K562 (cell line): Measurements from ENCODE around the gene CCP110. TPM values are rescaled to one million over a fixed set of nuclear protein-coding genes. Genes with fewer than 3 reads are reported as not detected.

Source experiments
- ATAC-seq: fragments of 200-7000 bp; cut with Tn5 transposase; 3 replicates; pipeline ENCODE4 v1.9.1; 2020; ENCODE audit warnings: moderate library complexity
- BruUV-seq: library from RNA; stranded (reverse); fragments of 400-500 nt; replicated peaks from 2 replicates; lab custom pipeline; 2021; lab: Mats Ljungman, UMichigan
- CTCF ChIA-PET: fragments of 300-600 bp; formaldehyde crosslinking; extraction: SDS; loops from one replicate; lab custom pipeline; 2021; ENCODE audit warnings: low intra/inter-chr PET ratio; lab: Yijun Ruan, JAX
- POLR2A ChIA-PET: fragments of 300-600, 350-650 bp; sonication (Branson Sonifier 250); formaldehyde crosslinking; extraction: SDS; loops from one replicate; lab custom pipeline; 2021; ENCODE audit warnings: antibody characterized with exemption, inconsistent platforms; lab: Yijun Ruan, JAX
- DNase-seq, 4 experiments: peaks; one replicate each; pipeline versions ENCODE4 v3.0.0 to v3.0.0-alpha.2; 2011 to 2018; ENCODE audit warnings: low spot score in 3 of 4, mixed read lengths in 3 of 4; ENCODE audit errors: extremely low read depth in 1 of 4
- FAIRE-seq: peaks from 2 replicates; lab custom pipeline; 2011; peaks lifted over from hg19 to GRCh38; lab: Jason Lieb, UNC
- H2AFZ ChIP-seq: 2 replicates; pipeline ENCODE4 v1.6.0; 2011; ENCODE audit warnings: low read depth, low read length, control low read depth, inconsistent platforms
- H3K27ac ChIP-seq: fragments of 200-600 bp; 3 replicates; pipeline ENCODE4 v1.8.0; 2011; ENCODE audit warnings: low read depth, mild to moderate bottlenecking, control low read depth, inconsistent platforms, low read length, moderate library complexity, mixed read lengths; ENCODE audit errors: extremely low read depth
- H3K27me3 ChIP-seq, 2 experiments: fragments of 300-600 bp in 1 of 2; 2 replicates in 1 of 2; 3 replicates in 1 of 2; pipeline versions ENCODE4 v1.6.0 to v1.8.0; 2011; ENCODE audit warnings: inconsistent platforms in 2 of 2, low read length in 2 of 2, mild to moderate bottlenecking in 1 of 2, mixed read lengths in 1 of 2, moderate library complexity in 1 of 2; ENCODE audit not compliant: control insufficient read depth in 2 of 2, insufficient read depth in 2 of 2
- H3K36me3 ChIP-seq: fragments of 300-600 bp; 3 replicates; pipeline ENCODE4 v1.8.0; 2011; ENCODE audit warnings: mild to moderate bottlenecking, low read length, inconsistent platforms; ENCODE audit not compliant: control insufficient read depth, insufficient read depth
- H3K4me1 ChIP-seq, 2 experiments: fragments of 200-600 bp in 1 of 2; replicated peaks in 1 of 2; 2 replicates in 1 of 2; 3 replicates in 1 of 2; pipeline versions ENCODE4 v1.5.1 to v1.8.0; 2011; ENCODE audit warnings: inconsistent platforms in 2 of 2, low read length in 2 of 2, mild to moderate bottlenecking in 1 of 2, mixed read lengths in 1 of 2, moderate library complexity in 1 of 2; ENCODE audit not compliant: control insufficient read depth in 2 of 2, insufficient read depth in 2 of 2
- H3K4me2 ChIP-seq: 2 replicates; pipeline ENCODE4 v1.6.1; 2011; ENCODE audit warnings: low read length, control low read depth, inconsistent platforms, mixed read lengths; ENCODE audit not compliant: insufficient read depth
- H3K4me3 ChIP-seq: fragments of 200-600 bp; sonication (generic), shearing (Covaris generic); 2 replicates; pipeline ENCODE4 v1.5.1; 2016; ENCODE audit warnings: control low read depth, inconsistent platforms
- H3K79me2 ChIP-seq: fragments of 200-600 bp; 3 replicates; pipeline ENCODE4 v1.8.0; 2011; ENCODE audit warnings: low read length, inconsistent platforms; ENCODE audit not compliant: control insufficient read depth, insufficient read depth
- H3K9ac ChIP-seq, 2 experiments: 2 replicates each; pipeline versions ENCODE4 v1.6.0 to v1.6.1; 2011; ENCODE audit warnings: low read depth in 2 of 2, low read length in 2 of 2, control low read depth in 1 of 2, inconsistent platforms in 1 of 2, mild to moderate bottlenecking in 1 of 2, mixed read lengths in 1 of 2; ENCODE audit not compliant: insufficient read depth in 1 of 2
- H3K9me1 ChIP-seq: one replicate; pipeline ENCODE4 v1.6.0; 2011; ENCODE audit warnings: inconsistent platforms, mild to moderate bottlenecking, low read length, moderate library complexity; ENCODE audit not compliant: control insufficient read depth, insufficient read depth
- H3K9me3 ChIP-seq: replicated peaks from 2 replicates; pipeline ENCODE4 v1.5.1; 2011; ENCODE audit warnings: low read depth, low read length, inconsistent platforms; ENCODE audit not compliant: control insufficient read depth, insufficient read depth
- H4K20me1 ChIP-seq: replicated peaks from 2 replicates; pipeline ENCODE4 v1.6.1; 2011; ENCODE audit warnings: low read length, inconsistent platforms, mixed read lengths; ENCODE audit not compliant: control insufficient read depth, insufficient read depth
- PBX2 ChIP-seq, 2 experiments: IDR thresholded peaks in 1 of 2; conservative IDR thresholded peaks in 1 of 2; 2 replicates each; pipeline ENCODE4 v1.6.1; 2016; ENCODE audit warnings: low read depth in 2 of 2, mild to moderate bottlenecking in 1 of 2, missing compliant biosample characterization in 1 of 2, missing genetic modification characterization in 1 of 2, moderate library complexity in 1 of 2
- TGIF2 ChIP-seq: sonication (generic); formaldehyde crosslinking; IDR thresholded peaks from 2 replicates; pipeline ENCODE4 v1.8.1; 2022; ENCODE audit warnings: mild to moderate bottlenecking, missing genetic modification reagents, moderate library complexity
- WGBS: fragments of 100-300 bp; shearing (Covaris generic); methylation state at CpG from one replicate; pipeline ENCODE4 v1.1.6; 2016; ENCODE audit warnings: low coverage, mixed read lengths; ENCODE audit not compliant: insufficient coverage; ENCODE audit errors: missing lambda C conversion rate; 5-methylcytosine and 5-hydroxymethylcytosine counted together
- in situ Hi-C: fragments of 300-500 bp; cut with MboI; formaldehyde crosslinking; loops from 4 replicates; pipeline ENCODE4 v1.15.0; 2018; ENCODE audit warnings: inconsistent platforms, mixed read lengths
- intact Hi-C: fragments of 100-400 bp; cut with micrococcal nuclease; formaldehyde crosslinking; loops from 2 replicates; pipeline ENCODE4 v1.14.2; 2022
- polyA plus RNA-seq, 8 experiments: library from polyadenylated mRNA; depleted of rRNA in 4 of 8; stranded (reverse) in 5 of 8; unstranded in 3 of 8; fragments of >200 nt; fragmentation: Nextera tagmentation in 2 of 8; fragmentation: Illumina TruSeq in 1 of 8; extraction: Ambion mirVana in 2 of 8; extraction: Trizol in 1 of 8; gene quantifications; 2 replicates each; pipeline versions ENCODE4 v1.2.1 to v1.2.3, GENCODE V29; 2011 to 2014; ENCODE audit warnings: inconsistent platforms in 1 of 8, missing spikeins in 1 of 8
- total RNA-seq, 7 experiments: library from RNA; depleted of rRNA in 6 of 7; stranded (reverse); fragments of >200 nt in 6 of 7; fragmentation: Illumina TruSeq in 2 of 7; extraction: Trizol in 2 of 7; gene quantifications; 2 replicates each; pipeline versions ENCODE4 v1.2.1 to v1.2.3, GENCODE V29; 2011 to 2021; ENCODE audit warnings: low replicate concordance in 1 of 7

Gene CCP110
- total and polyA plus RNA-seq, 9 of the 15 experiments (the other 6 are each of a cell fraction or from before 2014, with no cell fraction given), result 3.5 to 16.1 (median 12.1) TPM

GRCh38 chr16:19566362-19566761, 42.6 kb downstream of the CCP110 start:
- FAIRE-seq (no peak), DNase-seq (no peak), ATAC-seq (no peak)
- H3K9me3 ChIP-seq, result no peaks in the 10 kb centered on the region
- no peak overlapping the region for H3K4me3 ChIP-seq
- POLR2A ChIA-PET, result no interaction called here
- no TSS peak for BruUV-seq
- no peak overlapping the region for H3K27ac ChIP-seq
- H3K9me1 ChIP-seq, result no peaks in the 10 kb centered on the region
- 61% methylated on average over 3 of the region's 3 CpGs for WGBS
- CTCF ChIA-PET, result no interaction called here
- no peaks in the 10 kb centered on the region for H4K20me1 ChIP-seq
- TF ChIP-seq PBX2 (CRISPR knock-in tag; IDR thresholded peaks at IDR 0.05; ENCODE audit: low read depth), result no peak
- TF ChIP-seq PBX2 (tag; conservative IDR thresholded peaks at IDR 0.05; ENCODE audit: low read depth), result 0 out of 2 replicates have a peak, but pooled peaks have one; percentile 18
- TF ChIP-seq TGIF2 (CRISPR knock-in tag), result no peak
- peaks cover 2% of the 10 kb centered on the region; the same call in 1 of the 3 replicates for H3K36me3 ChIP-seq
- no peaks in the 10 kb centered on the region; a peak in 1 of 5 replicates for H3K4me1 ChIP-seq
- intact Hi-C loops (no loop called here), in situ Hi-C loops (no loop called here)
- H2AFZ ChIP-seq, result no peak overlapping the region
- no peak overlapping the region for H3K4me2 ChIP-seq
- H3K79me2 ChIP-seq, result no peaks in the 10 kb centered on the region
- H3K27me3 ChIP-seq, result no peaks in the 10 kb centered on the region; a peak in 1 of 5 replicates
- no peak overlapping the region for H3K9ac ChIP-seq
